ENCODE data around the gene GAD1. TPM values are rescaled to one million over a fixed set of nuclear protein-coding genes. Genes with fewer than 3 reads are reported as not detected.

The GAD1 gene
- total RNA-seq, 1 donor from 2014 or later = 0.44 TPM

- TF ChIP-seq, protein P1, sequence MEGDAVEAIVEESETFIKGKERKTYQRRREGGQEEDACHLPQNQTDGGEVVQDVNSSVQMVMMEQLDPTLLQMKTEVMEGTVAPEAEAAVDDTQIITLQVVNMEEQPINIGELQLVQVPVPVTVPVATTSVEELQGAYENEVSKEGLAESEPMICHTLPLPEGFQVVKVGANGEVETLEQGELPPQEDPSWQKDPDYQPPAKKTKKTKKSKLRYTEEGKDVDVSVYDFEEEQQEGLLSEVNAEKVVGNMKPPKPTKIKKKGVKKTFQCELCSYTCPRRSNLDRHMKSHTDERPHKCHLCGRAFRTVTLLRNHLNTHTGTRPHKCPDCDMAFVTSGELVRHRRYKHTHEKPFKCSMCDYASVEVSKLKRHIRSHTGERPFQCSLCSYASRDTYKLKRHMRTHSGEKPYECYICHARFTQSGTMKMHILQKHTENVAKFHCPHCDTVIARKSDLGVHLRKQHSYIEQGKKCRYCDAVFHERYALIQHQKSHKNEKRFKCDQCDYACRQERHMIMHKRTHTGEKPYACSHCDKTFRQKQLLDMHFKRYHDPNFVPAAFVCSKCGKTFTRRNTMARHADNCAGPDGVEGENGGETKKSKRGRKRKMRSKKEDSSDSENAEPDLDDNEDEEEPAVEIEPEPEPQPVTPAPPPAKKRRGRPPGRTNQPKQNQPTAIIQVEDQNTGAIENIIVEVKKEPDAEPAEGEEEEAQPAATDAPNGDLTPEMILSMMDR (IDR thresholded peaks at IDR 0.05; ENCODE audit: partially characterized antibody, unreplicated experiment) = no peak
- H3K27ac Mint-ChIP-seq (ENCODE audit: unreplicated experiment) = no peak overlapping the region
- H3K27me3 Mint-ChIP-seq (ENCODE audit: unreplicated experiment) = peaks cover 3% of the 10 kb centered on the region
- peaks cover 2% of the 10 kb centered on the region for H3K9me3 Mint-ChIP-seq (ENCODE audit: unreplicated experiment)
- H3K4me1 Mint-ChIP-seq (ENCODE audit: low read depth, unreplicated experiment) = peaks cover 2% of the 10 kb centered on the region
- no peaks in the 10 kb centered on the region for H3K36me3 Mint-ChIP-seq (ENCODE audit: unreplicated experiment)
- no peak for DNase-seq
- no peak overlapping the region for H3K4me3 Mint-ChIP-seq (ENCODE audit: unreplicated experiment)
These were observed 52.3 kb downstream of the GAD1 start for GRCh38 chr2:170869036-170869435.

DNA sequence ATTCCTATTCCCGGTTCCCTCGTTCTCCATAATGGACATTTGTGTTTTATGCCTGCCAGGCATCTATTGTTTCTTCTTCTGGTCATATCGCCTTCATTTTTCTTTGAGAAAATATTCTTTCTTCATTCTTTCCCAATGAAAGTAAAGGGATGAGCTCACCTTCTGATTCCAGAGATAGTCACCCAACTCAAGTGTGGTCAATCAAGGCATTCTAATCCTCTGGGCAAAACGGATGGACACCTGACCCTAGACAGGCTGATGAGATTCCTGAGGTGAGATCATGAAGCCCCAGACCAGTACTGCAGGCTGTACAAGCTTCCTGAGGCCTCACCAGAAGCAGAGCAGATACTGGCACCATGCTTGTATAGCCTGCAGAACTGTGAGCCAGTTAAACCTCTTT is 52.8 kb downstream of the GAD1 start:
- no peak for DNase-seq
- Mint-ChIP-seq H3K36me3 (ENCODE audit: unreplicated experiment) (no peaks in the 10 kb centered on the region), H3K4me1 (ENCODE audit: low read depth, unreplicated experiment) (peaks cover 2% of the 10 kb centered on the region)

GRCh38 chr2:170873035-170873692 is 56.5 kb downstream of the GAD1 start:
- TF ChIP-seq, protein P1 (IDR thresholded peaks at IDR 0.05; ENCODE audit: partially characterized antibody, unreplicated experiment) = peak; percentile 92
- peaks cover 3% of the 10 kb centered on the region for H3K27me3 Mint-ChIP-seq (ENCODE audit: unreplicated experiment)
- peaks cover 2% of the 10 kb centered on the region for H3K4me1 Mint-ChIP-seq (ENCODE audit: low read depth, unreplicated experiment)
- DNase-seq = peak; percentile 84
- H3K27ac Mint-ChIP-seq (ENCODE audit: unreplicated experiment) = peak overlapping the region; percentile 17
- peak overlapping the region; percentile 36 for H3K4me3 Mint-ChIP-seq (ENCODE audit: unreplicated experiment)
- H3K36me3 Mint-ChIP-seq (ENCODE audit: unreplicated experiment) = no peaks in the 10 kb centered on the region
- H3K9me3 Mint-ChIP-seq (ENCODE audit: unreplicated experiment) = peaks cover 2% of the 10 kb centered on the region

More for the DNA sequence above, 52.8 kb downstream of the GAD1 start:
- H3K4me3 Mint-ChIP-seq (ENCODE audit: unreplicated experiment) = no peak overlapping the region
- H3K9me3 Mint-ChIP-seq (ENCODE audit: unreplicated experiment) = peaks cover 2% of the 10 kb centered on the region
- peaks cover 3% of the 10 kb centered on the region for H3K27me3 Mint-ChIP-seq (ENCODE audit: unreplicated experiment)
- H3K27ac Mint-ChIP-seq (ENCODE audit: unreplicated experiment) = no peak overlapping the region
- TF ChIP-seq, protein P1 (IDR thresholded peaks at IDR 0.05; ENCODE audit: partially characterized antibody, unreplicated experiment) = no peak

DNA sequence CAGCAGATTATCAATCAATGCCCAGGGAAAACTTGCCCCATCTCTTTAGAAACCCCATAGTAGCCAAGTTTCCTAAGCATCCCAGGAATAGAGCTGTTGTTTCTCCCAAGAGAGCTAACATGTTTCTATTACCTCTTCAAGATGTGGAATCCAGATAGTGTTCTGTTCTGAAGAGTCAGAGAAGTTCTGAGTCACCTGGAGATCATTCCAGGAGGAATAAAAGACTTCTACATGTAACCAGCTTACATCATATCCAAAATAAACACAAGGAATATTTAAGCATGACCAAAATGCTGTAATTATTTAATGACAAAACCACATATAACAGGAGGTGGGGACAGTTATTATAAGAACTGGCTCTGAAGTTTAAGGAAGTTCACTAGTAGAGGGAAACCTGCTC is 61.4 kb downstream of the GAD1 start:
- Mint-ChIP-seq H3K36me3 (ENCODE audit: unreplicated experiment) (no peaks in the 10 kb centered on the region), H3K4me1 (ENCODE audit: low read depth, unreplicated experiment) (peaks cover 1% of the 10 kb centered on the region), H3K9me3 (ENCODE audit: unreplicated experiment) (no peaks in the 10 kb centered on the region), H3K27me3 (ENCODE audit: unreplicated experiment) (peaks cover 5% of the 10 kb centered on the region), H3K4me3 (ENCODE audit: unreplicated experiment) (no peak overlapping the region), H3K27ac (ENCODE audit: unreplicated experiment) (no peak overlapping the region)
- TF ChIP-seq, protein P1 (IDR thresholded peaks at IDR 0.05; ENCODE audit: partially characterized antibody, unreplicated experiment) = no peak
- no peak for DNase-seq

GRCh38 chr2:170878505-170878904 is 61.8 kb downstream of the GAD1 start:
- no peak for DNase-seq
- no peak overlapping the region for H3K4me3 Mint-ChIP-seq (ENCODE audit: unreplicated experiment)

More at GRCh38 chr2:170878505-170878904, 61.8 kb downstream of the GAD1 start:
- Mint-ChIP-seq H3K36me3 (ENCODE audit: unreplicated experiment) (no peaks in the 10 kb centered on the region), H3K9me3 (ENCODE audit: unreplicated experiment) (no peaks in the 10 kb centered on the region), H3K27me3 (ENCODE audit: unreplicated experiment) (peaks cover 1% of the 10 kb centered on the region), H3K4me1 (ENCODE audit: low read depth, unreplicated experiment) (no peaks in the 10 kb centered on the region), H3K27ac (ENCODE audit: unreplicated experiment) (no peak overlapping the region)
- TF ChIP-seq, protein P1 (IDR thresholded peaks at IDR 0.05; ENCODE audit: partially characterized antibody, unreplicated experiment) = no peak

All from glutamatergic neuron (in vitro differentiated cells).